Stimulated activated CD8-positive, alpha-beta memory T cell treated with anti-CD3 and anti-CD28 coated beads, Interleukin-12 subunit alpha, Interleukin-12 subunit beta, amount 100 ng/mL, for 24 hours (primary cell): Measurements from ENCODE around the gene COG5.

Experiments
- DNase-seq: peaks from one replicate; pipeline ENCODE4 v3.0.0-alpha.2; 2020; ENCODE audit errors: extremely low read depth

COG5 gene

DNA sequence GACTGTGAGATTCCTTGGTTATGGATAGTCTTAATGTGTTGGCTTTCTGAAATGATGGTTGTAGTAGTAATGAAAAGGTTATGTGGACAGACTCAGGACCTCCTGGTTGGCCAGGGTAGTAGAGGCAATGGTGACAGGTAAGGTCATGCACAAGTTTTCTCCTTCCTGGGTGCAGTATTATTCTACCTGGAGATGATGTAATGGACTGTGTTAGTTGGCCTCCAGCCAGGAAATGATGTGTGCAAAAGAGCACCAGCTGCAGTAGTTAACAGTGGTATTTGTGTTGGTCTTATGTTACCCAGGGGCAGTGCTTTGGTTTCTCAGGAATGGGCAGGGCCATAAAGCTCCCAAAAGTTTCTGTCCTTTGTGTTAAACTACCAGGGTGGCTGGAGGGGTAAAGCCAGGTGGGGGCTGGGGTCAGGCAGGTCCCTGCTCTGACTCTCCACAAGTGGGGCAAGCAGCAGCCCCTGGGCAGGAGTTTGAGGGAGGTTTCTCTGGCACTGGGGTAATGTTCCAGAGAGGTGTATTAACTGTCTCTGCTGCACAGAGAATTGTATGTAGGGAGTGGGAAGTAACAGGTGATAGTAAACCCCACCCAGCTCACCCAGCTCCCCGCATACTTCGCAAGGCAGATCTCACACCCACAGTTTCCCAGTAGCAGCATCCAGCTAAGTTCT, 57.6 kb downstream of the COG5 start:
- no peak for DNase-seq

DNA sequence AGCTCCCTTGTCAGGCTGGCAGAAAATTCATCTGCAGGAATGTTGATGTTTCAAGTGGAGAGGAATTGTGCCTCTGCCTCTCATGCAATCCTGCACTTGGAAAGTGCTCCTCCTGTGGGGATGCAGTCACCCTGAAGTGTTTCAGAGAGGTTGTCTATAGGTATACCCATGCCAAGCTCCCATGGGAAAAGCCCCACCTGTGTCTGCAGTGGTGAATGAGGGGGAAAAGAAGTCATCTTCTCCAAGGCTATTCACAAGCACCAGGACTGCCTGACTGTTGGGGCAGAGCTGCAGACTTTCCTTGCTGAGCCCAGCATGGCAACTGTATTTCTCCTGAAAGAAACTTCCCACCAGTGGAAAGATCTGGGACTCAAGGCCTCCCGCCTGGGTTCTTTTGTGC, 58.4 kb downstream of the COG5 start:
- no peak for DNase-seq

- DNase-seq: no peak
These were observed 60.0 kb downstream of the COG5 start for GRCh38 chr7:107503687-107504086.

DNA sequence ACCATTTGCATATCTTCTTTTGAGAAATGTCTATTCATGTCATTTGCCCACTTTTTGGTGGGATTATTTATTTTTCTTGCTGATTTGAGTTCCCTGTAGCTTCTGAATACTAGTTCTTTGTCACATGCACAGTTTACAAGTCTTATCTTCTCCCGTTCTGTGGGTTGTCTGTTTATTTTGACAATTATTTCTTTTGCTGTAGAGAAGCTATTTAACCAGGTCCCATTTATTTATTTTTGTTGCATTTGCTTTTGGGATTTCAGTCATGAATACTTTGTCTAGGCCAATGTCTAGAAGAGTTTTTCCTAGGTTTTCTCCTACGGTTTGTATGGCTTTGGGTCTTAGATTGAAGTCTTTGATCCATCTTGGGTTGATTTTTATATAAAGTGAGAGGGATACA, 60.9 kb downstream of the COG5 start:
- no peak for DNase-seq

DNA sequence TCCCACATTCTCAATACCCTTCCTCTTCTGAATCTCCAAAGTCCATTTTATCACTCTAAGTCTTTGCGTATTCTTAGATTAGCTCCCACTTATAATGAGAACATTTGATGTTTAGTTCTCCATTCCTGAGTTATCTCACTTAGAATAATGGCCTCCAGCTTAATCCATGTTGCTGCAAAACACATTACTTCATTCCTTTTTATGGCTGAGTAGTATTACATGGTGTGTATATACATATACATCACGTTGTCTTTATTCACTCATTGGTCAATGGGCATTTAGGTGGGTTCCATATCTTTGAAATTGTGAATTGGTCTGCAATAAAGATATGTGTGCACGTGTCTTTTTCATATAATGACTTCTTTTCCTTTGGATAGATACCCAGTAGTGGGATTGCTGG, 61.6 kb downstream of the COG5 start:
- DNase-seq: no peak

- DNase-seq: no peak
These were observed 62.1 kb downstream of the COG5 start for GRCh38 chr7:107501593-107501992.

GRCh38 chr7:107499731-107500130, 64.0 kb downstream of the COG5 start:
- DNase-seq: no peak

GRCh38 chr7:107495516-107495915, 68.2 kb downstream of the COG5 start:
- DNase-seq: no peak

DNA sequence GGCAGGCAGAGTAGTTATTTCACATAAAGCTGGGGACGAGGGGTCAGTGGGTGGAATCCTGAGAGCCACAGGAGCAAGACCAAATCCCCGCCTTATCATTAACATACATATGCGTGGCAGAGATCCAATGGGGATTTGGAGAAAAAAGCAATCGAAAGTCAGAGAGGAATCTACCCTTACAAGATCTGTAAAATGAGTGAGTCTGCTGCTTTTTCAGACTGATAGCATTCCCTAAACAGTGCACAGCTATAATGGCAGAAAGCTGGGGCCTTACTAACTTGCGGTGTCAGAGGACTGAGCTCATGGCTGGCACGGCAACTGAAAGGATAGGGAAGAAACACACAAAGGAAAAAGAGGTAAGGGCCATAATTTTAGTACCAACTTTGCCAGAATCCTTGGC, 68.8 kb downstream of the COG5 start:
- no peak for DNase-seq

DNA sequence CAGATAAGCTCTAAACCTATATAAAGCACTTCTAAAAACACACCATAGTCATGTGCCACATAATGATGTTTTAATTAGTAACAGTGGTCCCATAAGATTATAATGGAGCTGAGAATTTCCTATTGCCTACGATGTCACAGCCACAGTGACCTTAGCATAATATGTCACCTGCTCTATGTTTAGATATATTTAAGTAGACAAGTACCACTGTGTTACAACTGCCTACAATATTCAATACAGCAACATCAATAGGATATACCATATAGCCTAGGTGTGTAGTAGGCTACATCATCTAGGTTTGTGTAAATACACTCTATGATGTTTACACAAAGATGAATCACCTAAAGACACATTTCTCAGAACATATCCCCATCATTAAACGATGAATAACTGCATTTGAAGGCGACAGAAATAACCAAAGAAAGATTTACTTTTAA, 69.4 kb downstream of the COG5 start:
- DNase-seq: no peak

DNA sequence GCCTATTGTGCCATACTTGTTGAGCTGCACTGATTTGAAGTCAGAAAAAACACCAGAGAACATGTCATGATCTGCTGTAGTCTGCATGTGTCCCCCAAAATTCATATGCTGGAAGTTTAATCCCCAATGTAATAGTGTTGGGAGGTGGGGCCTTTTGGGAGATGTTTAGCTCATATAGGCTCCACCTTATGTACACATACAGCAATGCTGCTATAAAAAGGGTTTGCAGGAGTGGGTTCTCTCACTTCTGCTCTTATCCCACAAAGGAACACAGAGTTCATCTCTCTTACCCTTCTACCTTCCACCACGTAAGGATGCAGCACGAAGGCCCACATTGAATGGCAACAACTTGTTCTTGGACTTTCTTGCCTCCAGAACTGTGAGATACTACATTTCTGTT, 70.8 kb downstream of the COG5 start:
- no peak for DNase-seq

- DNase-seq: no peak
These were observed 77.7 kb downstream of the COG5 start for GRCh38 chr7:107486041-107486440.

GRCh38 chr7:107482571-107482970, 81.1 kb downstream of the COG5 start:
- DNase-seq: no peak

- DNase-seq: no peak
These were observed 82.8 kb downstream of the COG5 start for GRCh38 chr7:107480932-107481331.

GRCh38 chr7:107479303-107479702, 84.4 kb downstream of the COG5 start:
- no peak for DNase-seq

- DNase-seq: no peak
These were observed 89.6 kb downstream of the COG5 start for GRCh38 chr7:107474104-107474521.

- no peak for DNase-seq
These were observed 91.6 kb downstream of the COG5 start for GRCh38 chr7:107472116-107472515.

DNA sequence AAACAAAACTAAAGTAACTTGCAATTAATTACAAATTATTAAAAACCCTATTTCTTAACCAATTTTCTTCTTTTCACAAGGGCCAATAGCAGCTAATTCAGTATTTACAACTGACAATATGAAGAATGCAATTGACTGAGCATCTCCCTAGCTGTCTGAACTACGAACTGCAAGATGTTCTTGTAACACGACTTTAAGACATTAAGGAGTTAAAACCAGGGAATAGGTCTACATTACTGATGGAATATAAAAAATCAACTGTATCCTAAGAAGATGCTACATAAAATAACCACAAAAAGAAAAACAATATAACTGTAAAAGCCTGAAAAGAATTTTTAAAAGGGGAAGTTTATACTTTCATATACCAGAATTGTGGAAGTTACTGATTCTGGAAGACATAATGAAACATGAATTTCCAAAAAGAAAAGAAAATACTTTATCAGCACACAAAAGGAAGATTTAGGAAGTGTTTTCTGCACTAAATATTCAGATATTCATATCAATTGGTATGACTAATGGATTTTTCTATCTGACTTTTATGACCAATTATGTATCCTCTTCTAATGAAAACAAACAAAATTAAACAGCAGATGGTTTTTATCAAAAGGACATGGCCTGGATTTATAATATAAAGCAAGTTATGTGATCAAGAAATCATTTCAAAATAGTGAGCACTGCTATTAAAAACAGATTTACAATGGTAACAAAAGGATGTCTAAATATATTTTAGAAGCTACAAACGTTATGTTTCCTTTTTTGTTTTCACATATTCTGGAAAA, 92.2 kb downstream of the COG5 start:
- no peak for DNase-seq

DNA sequence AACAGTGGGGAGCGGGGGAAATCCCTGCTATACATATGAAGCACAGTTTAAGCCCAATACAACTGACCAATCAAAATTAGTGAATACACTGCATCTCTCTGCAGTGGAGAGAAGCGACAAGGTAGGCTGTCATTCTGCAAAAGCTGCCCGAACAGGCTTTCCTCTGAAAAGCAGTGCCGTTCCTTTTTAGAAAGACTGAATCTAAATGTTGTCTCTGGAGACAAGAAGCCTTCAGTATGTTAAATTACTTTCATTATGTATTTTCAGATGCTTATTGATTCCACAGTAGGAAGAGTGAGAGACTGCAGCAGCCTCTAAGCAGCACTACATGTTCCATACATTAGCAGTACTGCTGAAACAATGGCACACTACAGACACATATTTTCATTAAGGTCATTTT, 93.8 kb downstream of the COG5 start, which contains the start of gene GPR22:
GPR22 (plus strand) TSS at position 129 of the 400 bp plus-strand sequence. CDS start 4,004 bp downstream, outside the sequence.
- no peak for DNase-seq

- DNase-seq: no peak
These were observed 94.9 kb downstream of the COG5 start for GRCh38 chr7:107468824-107469223.

DNA sequence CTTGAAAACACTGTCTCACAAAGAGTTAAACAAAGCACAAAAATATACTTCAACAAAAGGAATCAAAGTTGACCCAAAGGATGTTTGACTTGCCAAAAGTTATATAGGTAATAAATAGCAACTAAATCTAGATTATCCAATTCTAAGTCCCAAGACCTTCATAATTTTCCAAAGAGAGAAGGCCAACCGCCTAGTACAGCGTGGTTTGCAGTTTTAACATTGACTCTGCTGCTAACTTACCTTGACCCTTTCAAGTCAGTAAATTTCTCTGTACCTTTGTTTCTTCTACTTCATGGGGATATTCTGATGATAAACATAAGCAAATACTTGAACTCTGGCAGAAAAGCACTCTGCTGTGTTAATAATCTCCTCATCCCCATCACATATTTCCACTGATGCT, 95.7 kb downstream of the COG5 start:
- DNase-seq: no peak

- DNase-seq: no peak
These were observed 99.0 kb downstream of the COG5 start for GRCh38 chr7:107464666-107465226.
